HEK293T (cell line): ENCODE results near the gene CSKMT.

Source experiments
- ARNT ChIP-seq: fragments of 450-650 bp; IDR thresholded peaks from 2 replicates; pipeline ENCODE4 v1.6.1; 2017; ENCODE audit warnings: mild to moderate bottlenecking
- BHLHE40 ChIP-seq: fragments of 450-650 bp; IDR thresholded peaks from 2 replicates; pipeline ENCODE4 v1.6.1; 2016; ENCODE audit warnings: mild to moderate bottlenecking, moderate library complexity, borderline replicate concordance
- ELF4 ChIP-seq: fragments of 450-650 bp; IDR thresholded peaks from 2 replicates; pipeline ENCODE4 v1.6.1; 2017; ENCODE audit warnings: antibody characterized with exemption
- SP1 ChIP-seq: fragments of 450-650 bp; IDR thresholded peaks from 2 replicates; pipeline ENCODE4 v1.6.1; 2017
- SUZ12 ChIP-seq: fragments of 450-650 bp; IDR thresholded peaks from 2 replicates; pipeline ENCODE4 v1.6.1; 2016; ENCODE audit warnings: mild to moderate bottlenecking
- ZNF384 ChIP-seq: fragments of 450-650 bp; IDR thresholded peaks from 2 replicates; pipeline ENCODE4 v1.6.1; 2016

DNA sequence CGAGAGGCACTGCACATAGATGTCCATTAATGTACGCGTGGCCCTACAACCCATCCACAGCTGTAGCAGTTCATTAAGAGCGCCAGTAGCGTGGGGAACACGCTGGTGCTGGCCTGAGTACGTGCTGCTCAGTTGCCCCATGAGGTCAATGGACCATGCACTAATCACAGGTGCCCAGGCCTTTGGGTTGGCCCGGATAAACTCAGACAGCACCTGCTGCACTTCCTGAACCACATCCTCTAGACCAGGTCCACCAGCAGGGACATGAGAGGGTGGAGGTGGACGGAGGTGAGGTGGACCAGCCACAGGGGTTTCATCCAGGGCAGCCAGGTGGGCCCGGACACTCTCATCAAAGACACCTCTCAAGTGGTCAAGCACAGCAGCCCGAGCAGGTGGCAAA lies 15.6 kb upstream of the CSKMT start:
- no peak for TF ChIP-seq BHLHE40
- TF ChIP-seq SUZ12, result no peak
- TF ChIP-seq ZNF384, result no peak
- TF ChIP-seq ELF4, result no peak
- no peak for TF ChIP-seq ARNT
- TF ChIP-seq SP1, result no peak
